ENCODE data around the gene STX18.

STX18 gene

DNA sequence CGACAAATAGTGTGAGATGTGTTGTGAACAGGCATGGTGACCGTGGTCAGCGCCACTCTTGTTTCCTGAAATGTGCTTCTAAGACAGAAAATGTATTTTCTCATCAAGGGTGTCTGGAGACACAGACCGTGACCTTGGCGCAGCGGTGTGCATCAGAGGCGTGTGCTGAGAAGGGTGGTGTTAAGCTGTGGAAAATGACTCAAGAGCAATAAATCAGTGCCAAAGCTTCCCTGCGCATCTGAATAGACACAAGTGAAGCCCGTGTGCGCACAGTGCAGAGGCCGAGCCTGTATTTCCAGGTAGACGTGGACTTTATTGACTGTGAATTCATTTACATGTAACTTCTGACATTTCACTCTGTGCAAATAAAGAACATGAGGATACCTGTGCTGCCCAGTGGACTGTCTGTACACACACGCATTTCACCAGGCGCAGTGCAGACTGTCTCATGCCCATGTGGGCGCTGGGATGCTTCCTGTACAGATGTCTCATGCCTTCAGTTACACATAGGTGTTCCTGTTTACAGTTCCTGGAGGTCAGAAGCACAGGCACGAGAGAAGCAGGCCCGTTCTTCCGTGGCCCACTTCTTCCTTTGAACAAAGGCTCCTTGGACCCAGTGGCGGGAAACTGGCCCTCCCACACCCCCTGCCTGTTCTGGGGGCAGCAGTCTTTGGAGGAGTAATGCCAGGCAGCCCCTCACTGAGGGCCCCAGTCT, 123.0 kb downstream of the STX18 start:
- DNase-seq (ENCODE audit: low spot score) = peak; percentile 11

DNA sequence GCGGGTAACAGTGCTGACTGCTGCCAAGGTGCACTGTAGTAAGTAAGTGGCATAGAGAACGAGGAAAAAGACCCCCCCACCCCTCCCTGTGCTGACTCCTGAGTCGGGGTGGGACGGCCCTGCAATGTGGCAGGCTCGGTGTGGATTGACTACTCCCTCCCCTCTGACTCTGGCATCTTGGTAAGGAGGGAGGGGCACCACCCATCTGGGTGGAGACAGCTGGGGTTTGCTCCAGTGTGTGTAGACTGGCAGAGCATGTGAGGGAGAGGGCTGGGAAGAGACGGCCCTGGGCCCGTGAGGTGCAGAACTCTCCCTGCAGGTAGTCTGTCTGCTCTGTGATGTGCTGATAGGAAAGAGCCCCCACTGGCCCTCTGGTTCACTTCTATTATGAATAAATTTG, 124.0 kb downstream of the STX18 start:
- no peak for DNase-seq (ENCODE audit: low spot score)

DNA sequence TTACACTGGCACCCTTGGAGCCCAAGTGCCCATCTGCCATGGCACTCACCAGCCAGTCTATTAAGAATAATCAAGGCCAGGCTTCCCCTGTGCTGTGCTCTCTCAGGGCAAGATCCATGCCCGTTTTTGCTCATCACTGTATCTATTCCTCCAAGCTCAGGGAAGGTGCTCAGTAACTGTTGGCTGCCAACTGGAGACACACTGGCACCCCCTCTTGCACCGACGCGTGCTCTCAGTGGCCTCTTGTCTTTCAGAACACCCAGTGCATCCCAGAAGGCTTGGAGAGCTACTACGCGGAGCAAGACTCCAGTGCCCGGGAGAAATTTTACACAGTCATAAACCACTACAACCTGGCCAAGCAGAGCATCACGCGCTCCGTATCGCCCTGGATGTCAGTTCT, 124.9 kb downstream of the STX18 start:
- DNase-seq (ENCODE audit: low spot score) = no peak

DNA sequence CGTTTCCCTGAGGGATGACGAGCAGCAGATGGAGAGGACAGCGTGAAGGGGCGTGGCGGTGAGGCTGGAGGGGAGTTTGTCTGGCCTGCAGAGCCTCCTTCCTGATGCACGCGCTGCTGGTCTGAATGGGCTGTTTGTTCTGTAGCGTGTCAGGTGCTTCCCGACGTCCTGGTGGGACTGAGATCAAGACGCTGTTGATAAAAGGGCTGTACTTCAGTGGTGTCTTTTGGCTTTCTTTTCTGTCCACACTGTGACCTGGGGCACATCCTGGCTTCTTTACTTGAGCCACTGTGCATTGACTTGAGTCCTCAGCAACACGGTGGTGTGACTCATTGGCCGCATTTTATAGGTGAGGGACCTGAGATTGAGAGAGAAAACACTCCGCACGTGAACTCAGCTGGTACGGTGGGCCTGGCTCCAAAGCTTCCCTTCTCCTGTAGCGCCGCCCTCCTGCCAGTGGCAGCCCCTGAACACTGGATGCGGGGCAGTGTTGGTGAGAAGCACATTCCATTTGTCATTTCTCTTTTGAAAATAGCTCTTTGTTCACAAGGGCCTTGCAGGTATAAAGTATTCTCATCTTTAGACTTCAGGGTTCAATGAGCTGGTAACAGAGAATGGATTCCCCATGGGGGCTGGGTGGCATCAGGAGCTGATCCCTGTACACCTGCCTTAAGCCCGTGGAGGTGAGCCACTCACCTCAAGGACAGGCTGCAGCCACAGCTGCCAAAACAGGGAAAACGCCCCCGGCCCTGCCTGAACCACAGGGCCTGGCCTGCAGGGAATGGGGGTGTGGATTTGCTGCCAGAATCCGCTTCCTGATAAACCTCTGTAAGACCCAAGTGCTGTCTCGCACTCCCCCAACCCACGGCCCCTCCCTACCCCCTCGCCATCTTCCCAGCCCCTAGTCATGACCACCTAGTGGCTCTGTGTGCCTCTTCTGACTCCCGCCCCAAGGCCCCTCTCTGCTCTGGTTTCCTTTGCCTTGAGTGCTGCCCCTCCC, 125.7 kb downstream of the STX18 start:
- no peak for DNase-seq (ENCODE audit: low spot score)

DNA sequence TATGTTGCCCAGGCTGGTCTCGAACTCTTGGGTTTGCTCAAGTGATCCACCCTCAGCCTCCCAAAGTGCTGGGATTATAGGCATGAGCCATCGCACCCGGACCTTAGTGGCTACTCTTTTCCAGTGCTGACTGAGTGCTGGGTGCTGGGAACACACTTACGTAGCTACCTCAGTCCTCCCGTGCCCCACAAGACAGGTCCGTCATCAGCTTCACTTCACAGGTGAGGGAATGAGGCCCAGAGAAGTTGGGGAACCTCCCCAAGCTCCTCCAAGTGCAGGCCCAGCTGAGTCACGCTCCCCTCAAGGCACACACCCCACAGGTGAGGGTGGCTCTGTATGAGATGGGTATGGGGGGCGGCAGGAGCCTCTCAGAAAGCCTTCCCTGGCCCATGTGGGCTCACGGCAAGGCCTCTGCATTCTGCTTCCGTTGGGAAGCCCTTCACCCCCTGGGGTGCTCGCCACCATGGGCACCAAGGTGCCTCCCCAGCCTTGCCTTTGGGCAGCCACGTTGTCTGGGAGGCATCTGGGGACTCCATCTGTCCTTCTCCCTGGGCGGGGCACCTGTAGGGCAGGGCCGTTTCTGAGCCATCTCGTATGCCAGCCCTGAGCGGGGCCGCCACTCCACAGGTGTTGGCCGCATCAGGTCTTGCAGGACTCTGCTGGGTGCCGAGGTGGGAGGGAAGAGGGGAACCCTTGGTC, 126.6 kb downstream of the STX18 start:
- no peak for DNase-seq (ENCODE audit: low spot score)

DNA sequence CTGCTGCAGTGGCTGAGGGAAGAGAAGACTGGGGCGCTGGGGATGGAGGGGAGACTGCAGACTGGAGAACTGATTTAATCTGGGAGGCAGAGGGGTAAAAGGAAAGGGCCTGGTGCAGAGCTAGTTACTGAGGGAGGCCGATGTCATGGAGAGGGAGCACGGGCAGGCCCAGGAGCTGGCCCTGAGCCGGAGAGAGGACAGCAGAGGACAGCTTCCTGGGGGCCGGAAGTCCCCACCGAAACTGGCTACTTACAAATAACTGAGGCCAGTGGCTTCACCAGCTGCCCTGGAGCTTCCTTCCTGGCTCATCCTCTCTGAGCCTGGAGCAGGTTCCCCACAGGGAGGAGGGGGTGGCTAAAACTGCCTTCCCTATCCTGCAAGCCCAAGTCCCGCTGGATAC, 128.0 kb downstream of the STX18 start:
- DNase-seq (ENCODE audit: low spot score) = no peak

DNA sequence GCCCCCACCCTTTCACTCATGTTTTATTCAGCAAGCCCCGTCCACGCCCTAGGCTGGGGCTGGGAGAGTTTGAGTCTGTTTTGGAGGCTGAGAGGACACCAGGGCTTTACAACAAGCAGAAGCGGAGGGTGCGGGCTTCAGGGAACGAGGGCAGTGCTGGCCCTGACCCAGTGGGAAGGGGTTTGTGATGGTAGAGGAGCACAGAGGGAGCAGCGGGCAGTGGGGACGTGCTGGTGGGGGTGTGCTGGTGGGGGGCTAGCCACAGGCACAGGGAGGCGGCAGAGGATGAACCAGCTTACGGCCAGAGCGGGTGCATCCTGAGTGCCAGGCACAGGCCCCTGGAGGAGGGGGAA, 128.5 kb downstream of the STX18 start:
- no peak for DNase-seq (ENCODE audit: low spot score)

DNA sequence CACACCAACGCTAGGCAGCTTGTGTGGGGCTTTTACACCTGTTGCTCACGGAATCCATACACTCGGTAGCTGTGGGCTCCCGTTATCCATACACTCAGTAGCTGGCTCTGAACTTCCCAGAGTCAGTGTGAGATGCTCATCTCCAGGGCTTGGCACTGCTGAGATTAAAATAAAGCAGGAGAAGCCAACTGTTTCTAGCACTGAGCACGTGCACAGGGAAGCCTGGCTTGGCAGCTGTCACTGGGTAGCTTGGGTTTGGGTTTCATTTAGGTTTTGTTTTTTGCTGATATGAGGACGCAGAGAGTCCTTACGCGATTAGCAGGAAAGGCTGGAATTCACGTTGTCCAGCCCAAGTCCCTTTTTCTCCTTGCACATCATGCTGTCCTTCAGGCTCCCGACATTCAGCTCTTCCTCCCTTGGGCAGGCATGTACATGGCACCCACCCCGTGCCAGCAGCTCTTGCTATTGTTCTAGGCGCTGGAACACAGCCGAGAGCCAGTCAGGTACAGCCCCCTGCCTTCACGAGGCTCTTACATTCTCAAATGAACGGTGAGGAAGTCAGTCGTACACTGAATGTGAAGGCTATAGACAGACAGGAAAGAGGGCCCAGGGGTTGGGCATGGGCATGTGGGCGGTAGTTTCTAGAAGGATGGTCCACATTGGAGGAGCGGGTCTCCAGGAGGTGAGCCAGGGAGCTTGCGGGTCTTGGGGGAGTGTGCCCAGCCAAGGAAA, 129.0 kb downstream of the STX18 start:
- DNase-seq (ENCODE audit: low spot score) = no peak

DNA sequence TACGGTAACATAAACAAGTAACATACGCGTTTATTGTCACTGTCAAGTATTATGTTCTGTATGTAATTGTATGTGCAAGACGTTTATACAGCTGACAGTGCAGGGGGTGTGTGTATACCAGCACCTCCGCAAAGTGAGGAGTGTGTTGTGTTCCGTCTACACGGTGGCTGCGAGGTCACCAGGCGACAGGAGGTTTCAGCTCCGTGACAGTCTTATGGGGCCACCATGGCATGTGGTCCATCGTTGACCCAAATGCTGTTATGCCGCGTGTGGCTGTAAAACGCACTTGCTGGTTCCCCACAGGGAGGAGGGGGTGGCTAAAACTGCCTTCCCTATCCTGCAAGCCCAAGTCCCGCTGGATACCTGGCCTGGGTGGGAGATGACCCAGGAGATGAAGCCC, 129.9 kb downstream of the STX18 start:
- DNase-seq (ENCODE audit: low spot score) = no peak

DNA sequence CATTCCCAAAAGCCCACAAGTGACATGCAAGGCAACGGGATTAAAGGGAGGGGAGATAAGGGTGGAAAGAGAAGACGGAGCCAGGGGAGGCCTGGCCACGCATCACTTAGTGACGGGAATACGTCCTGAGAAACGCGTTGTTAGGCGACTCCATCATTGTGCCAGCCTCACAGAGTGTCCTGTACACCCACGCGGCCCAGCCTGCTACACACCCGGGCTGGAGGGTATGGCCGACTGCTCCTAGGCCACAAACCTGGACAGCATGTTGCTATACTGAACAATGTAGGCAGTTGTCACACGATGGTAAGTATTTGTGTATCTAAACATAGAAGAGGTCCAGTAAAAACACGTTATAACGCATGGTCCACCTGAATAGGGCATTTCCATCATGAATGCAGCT, 131.6 kb downstream of the STX18 start:
- no peak for DNase-seq (ENCODE audit: low spot score)

DNA sequence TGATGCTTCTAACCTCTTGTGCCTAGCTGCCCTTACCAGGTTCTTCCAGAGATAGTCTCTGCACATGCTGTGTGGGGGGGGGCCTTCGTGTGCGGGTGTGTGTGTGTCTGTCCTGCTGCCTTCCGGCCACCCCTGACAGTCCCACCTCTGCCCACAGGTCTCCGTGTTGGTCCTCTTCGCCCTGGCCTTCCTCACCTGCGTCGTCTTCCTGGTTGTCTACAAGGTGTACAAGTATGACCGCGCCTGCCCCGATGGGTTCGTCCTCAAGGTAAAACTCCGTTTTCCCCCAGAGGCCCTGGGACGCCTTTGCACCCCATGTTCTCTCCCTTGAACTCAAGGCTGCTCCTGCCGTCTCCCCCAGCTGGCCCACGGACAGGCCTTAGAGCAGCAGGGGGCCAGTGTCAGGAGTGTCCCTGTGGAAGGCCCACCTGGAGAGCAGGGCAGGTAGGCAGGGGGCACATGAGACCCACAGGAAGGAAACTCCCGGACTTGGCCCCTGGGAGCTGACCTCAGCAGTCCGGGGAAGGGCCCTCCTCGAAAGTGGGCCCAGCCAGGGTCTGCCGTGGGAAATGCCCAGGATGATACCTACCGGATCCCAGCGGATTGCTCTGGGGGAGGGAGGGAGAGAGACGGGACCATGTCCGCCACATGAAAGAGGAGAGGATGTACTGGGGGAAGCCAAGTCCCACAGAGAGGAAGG, 132.3 kb downstream of the STX18 start:
- no peak for DNase-seq (ENCODE audit: low spot score)

DNA sequence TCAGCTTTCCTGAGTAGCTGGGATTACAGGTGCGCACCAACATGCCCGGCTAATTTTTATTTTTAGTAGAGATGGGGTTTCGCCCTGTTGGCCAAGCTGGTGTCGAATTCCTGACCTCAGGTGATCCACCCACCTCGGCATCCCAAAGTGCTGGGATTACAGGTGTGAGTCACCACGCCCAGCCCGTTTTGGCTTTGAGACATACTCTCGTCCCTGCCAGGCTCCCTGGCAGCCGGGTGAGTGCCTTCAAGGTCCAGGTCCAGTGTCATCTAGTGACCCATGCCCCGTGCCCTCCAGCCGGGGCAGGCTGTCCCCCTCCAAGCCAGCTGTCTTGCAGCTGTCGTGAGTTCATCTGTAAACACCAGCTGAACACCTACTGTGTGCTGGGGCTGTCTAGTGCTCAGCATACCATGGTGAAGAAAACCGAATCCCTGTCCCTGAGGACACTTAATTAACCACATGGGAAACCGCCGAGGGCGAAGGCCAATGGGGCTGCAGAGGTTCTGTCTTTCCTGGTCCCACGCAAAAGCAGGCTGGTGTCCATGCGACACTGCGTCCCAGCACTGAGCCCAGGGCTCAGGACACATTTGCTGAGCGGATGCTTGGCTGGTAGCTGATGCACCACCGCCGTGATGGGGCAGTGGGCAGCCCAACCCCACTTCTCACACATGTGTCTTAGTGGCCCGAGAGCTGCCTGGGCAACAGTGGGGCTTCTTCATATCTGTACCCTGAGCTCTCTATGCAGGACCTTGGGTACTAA, 133.1 kb downstream of the STX18 start:
- no peak for DNase-seq (ENCODE audit: low spot score)

DNA sequence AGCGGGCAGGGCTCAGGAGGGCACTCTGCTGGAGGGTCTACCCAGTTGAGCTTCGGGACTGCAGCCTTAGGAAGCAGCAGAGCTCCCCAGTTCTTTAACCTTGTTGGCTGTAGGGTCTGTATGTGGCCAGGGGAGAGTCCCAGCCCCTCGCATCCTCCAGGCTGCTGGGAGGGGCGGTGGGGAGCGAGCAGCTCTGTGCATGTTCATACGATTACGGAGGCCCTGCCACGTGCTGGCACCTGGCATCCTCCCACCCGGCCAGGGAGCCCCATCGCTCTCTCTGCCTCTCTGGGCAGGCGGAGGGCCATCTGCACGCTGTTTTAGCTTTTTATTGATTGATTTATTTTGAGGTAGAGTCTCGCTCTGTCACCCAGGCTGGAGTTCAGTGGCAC, 133.7 kb downstream of the STX18 start:
- no peak for DNase-seq (ENCODE audit: low spot score)

DNA sequence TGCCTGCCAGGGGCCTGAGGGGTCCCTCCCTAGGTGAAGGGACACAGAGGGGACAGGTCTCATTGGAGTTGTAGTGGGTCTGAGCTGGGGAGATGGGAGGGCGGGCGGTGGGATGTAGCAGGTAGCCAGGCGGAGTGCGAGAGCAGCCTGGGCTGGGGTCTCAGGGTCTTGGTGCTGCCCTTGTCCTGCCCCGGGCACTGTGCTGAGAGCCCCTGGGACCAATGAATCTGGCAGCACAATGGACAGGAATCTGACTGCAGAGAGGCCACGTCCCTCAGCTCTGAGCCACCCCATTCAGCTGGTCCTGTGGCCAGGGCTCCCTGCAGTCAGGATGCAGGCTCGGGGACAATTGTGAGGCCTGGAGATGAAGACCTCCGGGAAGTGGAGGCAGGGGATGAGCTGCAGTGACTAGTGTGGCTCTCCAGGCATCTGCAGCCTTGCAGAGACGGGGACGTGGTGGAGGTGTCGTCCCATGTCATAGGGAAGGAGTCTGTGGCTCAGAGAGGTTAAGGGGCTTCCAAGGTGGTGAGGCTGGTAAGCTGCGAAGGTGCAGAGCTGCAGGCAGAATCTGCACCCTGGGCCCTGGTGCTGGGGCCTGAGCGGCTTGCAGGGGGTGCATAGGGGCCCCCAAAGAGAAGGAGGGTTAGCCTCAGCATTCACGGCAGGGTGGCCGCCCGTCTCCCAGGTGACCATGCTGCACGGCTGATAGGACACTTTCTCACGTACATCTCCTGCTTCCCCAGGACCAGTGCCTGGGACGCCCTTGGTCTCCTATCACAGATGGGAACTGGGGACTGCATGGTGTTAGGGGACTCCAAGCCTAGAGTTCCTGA, 134.3 kb downstream of the STX18 start:
- no peak for DNase-seq (ENCODE audit: low spot score)

DNA sequence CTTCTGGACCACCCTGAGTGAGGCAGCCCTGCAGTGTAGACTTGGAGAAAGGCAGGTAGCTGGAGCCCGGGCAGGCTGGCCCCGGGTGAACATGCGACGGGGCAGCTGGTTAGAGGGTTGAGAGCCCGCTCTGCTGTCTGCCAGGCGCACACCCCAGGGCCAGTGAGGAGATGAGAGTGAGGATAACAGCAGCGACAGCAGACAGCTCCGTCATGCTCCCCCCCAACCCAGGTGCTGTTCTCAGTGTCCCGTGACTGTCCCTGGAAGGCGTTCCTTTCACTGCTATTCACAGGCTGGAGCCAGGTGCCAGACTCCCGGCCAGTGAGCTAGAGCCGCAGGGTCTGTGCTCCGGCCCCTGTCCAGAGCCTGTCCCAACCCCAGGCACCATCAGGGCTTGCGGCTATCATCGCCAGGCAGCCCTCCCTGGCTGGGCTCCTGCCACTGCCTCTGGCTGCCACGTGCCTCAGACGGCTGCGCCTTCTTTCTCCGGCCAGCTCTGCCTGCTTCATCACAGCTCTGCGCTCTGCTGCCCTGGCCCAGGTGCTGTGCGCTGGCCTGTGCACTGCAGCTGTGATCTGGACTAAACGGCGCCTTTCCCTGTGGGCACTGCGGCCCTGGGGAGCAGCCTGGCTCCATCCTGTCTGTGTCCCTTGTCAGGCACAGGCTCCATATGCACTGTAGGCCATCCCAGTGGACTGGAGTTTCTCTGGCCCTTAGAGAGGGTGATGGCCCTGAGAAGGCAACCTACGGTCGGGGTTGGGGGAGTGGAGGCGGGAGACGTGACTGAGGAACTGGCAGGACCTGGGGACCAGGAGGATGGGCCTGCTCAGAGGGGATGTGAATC, 135.2 kb downstream of the STX18 start:
- DNase-seq (ENCODE audit: low spot score) = no peak

DNA sequence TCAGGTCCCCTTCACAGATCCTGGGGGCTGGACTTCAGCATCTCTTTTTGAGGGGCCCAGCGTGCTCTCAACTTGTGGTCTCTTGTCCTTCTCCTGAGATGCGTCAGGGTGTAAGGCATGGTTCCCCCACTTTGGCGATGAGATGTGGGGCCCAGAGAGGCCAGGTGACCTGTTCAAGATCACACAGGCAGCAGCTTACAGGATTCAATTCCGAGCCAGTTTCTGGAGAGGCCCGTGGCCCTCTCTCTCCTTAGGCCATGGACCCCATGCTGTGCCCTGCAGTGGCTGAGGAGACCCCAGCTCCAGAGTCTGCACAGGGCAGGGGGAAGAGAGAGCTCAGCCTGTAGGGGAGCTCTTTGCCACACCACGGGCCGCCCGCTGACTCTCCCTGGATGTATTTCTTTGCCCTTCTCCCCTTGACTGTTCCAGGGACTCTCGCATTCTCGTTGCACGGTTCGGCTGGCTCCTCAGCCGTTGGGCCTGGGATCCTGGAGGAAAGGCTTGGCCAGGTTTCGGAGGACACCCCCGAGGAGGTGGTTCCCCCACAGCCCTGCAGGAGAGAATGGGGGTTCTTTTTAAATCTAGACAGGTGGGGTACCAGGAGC, 136.4 kb downstream of the STX18 start:
- no peak for DNase-seq (ENCODE audit: low spot score)

DNA sequence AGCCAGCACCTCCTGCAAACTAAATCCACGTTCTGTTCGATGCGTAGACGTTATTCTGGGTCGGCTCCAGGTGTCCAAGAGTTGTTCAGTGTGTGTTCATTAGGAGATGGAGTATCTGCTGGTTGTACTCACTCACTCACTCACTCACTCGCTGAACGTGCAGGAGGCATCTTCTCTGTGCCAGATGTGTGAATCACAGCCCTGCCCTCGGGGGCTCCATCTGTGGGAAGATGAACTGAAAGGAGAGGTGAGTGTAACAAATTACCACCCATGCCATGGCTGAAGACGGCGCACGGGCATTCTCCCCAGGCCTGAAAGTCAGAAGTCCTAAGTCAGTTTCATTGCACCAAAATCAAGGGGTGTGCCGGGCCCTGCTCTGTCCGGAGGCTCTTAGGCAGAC, 138.9 kb downstream of the STX18 start:
- no peak for DNase-seq (ENCODE audit: low spot score)

DNA sequence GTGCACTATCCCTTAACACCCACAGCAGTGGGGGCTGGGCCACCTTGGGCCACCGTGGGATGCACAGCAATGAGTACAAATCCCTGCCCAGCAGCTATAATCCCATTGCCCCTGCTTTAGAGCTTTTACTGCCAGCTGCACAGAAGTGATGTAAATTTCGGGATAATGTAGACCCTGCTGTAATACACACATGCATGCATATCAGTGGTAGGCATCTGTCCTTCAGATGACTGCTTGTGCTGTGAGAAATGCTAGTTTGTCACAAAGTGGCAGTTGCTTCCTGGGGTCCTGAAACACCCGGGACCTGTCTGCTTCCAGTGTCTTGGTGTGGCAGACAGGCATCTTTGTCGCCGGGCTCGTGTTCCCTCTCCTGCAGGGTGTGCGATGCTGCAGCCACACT, 140.8 kb downstream of the STX18 start:
- DNase-seq (ENCODE audit: low spot score) = no peak

Measured in ecto neural progenitor cell (in vitro differentiated cells).